Retinal pigment epithelial cell (primary cell): ENCODE measurements around the gene ANAPC2.

Source experiments
- DNase-seq: peaks from one replicate; pipeline ENCODE4 v3.0.0-alpha.2; 2010; ENCODE audit warnings: low read depth
- H3K4me3 ChIP-seq: 2 replicates; pipeline ENCODE4 v1.5.1; 2011; ENCODE audit warnings: mild to moderate bottlenecking, low read length, control low read depth, moderate library complexity
- CTCF ChIP-seq: conservative IDR thresholded peaks from 2 replicates; pipeline ENCODE4 v1.5.1; 2011; ENCODE audit warnings: low read depth, low read length, control low read depth, inconsistent platforms

Gene ANAPC2

GRCh38 chr9:137205126-137206069 is 17.0 kb upstream of the ANAPC2 start, which contains the start of the genes NDOR1 and TMEM203:
TSS of gene NDOR1 (plus strand) at chr9:137205700. CDS start at chr9:137205778, 78 bp downstream.
TSS of gene TMEM203 (minus strand) at chr9:137205648. CDS start at chr9:137205414, 234 bp downstream.
- no peak for DNase-seq
- peak within 1 kb of the TSS; percentile 86 for H3K4me3 ChIP-seq
- TF ChIP-seq CTCF: no peak

GRCh38 chr9:137204731-137205125 is 16.4 kb upstream of the ANAPC2 start:
- H3K4me3 ChIP-seq: peak overlapping the region; percentile 86
- no peak for DNase-seq
- TF ChIP-seq CTCF: no peak

DNA sequence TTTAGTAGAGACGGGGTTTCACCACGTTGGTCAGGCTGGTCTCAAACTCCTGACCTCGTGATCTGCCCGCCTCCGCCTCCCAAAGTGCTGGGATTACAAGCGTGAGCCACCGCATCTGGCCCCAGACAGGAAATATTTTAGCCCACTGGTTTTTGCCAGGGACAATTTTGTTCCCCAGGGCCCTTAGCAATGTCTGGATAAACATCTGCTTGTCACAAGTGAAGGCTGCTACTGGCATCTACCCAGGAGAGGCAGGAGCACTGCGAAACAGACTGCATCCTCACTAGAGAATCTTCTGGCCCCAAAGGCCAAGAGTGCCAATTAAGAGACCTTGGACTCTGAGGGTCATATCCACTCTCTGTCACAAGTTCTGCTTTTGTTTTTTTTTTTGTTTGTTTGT is 14.6 kb upstream of the ANAPC2 start:
- no peak overlapping the region for H3K4me3 ChIP-seq
- no peak for TF ChIP-seq CTCF
- no peak for DNase-seq

DNA sequence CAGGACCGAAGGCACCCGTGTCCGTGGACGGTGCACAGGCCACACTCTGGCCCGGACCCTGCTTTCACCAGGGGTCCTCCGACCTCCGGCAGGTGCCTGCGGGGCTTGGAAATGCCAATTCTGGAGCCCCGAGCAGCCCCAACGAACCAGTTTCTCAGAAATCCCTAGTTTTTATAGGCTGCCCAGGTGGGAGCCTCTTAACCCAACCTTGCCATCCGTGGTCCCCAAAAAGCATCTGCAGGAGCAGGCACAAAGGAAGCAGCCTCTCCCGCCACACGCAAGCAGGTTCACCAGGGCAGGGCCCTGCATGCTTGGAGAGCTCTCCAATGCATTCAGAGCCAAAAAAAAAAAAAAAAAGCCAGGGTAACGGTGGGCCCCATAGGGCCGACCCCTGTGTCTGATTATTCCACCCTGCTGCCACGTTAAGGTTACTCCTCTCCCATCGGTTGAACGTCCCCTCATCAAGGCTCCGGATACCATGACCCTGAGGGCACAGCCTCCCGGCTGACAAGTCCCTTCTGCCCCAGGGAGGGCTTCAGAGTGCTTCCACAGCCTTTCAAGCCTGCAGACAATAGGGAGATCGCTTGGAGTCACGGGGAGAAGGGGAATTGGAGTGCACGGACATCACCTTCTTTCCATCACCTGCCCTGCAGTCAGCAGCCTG is 13.0 kb upstream of the ANAPC2 start:
- TF ChIP-seq CTCF: no peak
- peak overlapping the region; percentile 70 for H3K4me3 ChIP-seq
- DNase-seq: no peak

GRCh38 chr9:137200311-137201204 is 12.2 kb upstream of the ANAPC2 start, which contains the start of gene TPRN:
TSS of gene TPRN (minus strand) at chr9:137200741. CDS start at chr9:137200711, 30 bp downstream.
- DNase-seq: peak; percentile 98
- TF ChIP-seq CTCF: no peak
- H3K4me3 ChIP-seq: peak within 1 kb of the TSS; percentile 84

- peak overlapping the region; percentile 84 for H3K4me3 ChIP-seq
- no peak for DNase-seq
- TF ChIP-seq CTCF: peak; percentile 1
Measured at GRCh38 chr9:137199411-137200121, 11.2 kb upstream of the ANAPC2 start.
